CD4-positive, alpha-beta T cell (primary cell): Measurements from ENCODE around the gene NCAM2. TPM values are rescaled to one million over a fixed set of nuclear protein-coding genes. Genes with fewer than 3 reads are reported as not detected.
"Not testable (repeated sequence)": the region's sequence is repeated elsewhere in the genome, so short reads cannot be mapped to it uniquely, and the experiment has no call there.

Experiments
- ATAC-seq: fragments of 200-7000 bp; cut with Tn5 transposase; one replicate; pipeline ENCODE4 v1.10.0; 2022; ENCODE audit warnings: mild to moderate bottlenecking; ENCODE audit not compliant: poor library complexity
- CTCF ChIA-PET: fragments of 350-600 bp; sonication (Branson Sonifier 250); formaldehyde crosslinking; loops from one replicate; lab custom pipeline; 2021; ENCODE audit warnings: antibody characterized with exemption, inconsistent platforms; lab: Charles Lee
- POLR2A ChIA-PET: fragments of 350-600 bp; sonication (Branson Sonifier 250); formaldehyde crosslinking; loops from one replicate; lab custom pipeline; 2021; ENCODE audit warnings: antibody characterized with exemption, inconsistent platforms; lab: Charles Lee
- DNase-seq, 14 experiments: peaks; one replicate each; pipeline ENCODE4 v3.0.0-alpha.2; 2013 to 2020; ENCODE audit warnings: mixed read lengths in 2 of 14
- H3K27ac ChIP-seq, 2 donors: one replicate each; pipeline versions ENCODE4 v1.5.1 to v1.7.0; 2013; ENCODE audit warnings: low read length in 2 of 2, low read depth in 1 of 2, mild to moderate bottlenecking in 1 of 2
- H3K27me3 ChIP-seq, 2 experiments: 1 replicate in 1 of 2; 2 replicates in 1 of 2; pipeline versions ENCODE4 v1.6.1 to v1.7.0; 2013; ENCODE audit warnings: low read length in 2 of 2, control low read depth in 1 of 2, mild to moderate bottlenecking in 1 of 2, moderate library complexity in 1 of 2; ENCODE audit not compliant: insufficient read depth in 2 of 2, control insufficient read depth in 1 of 2
- H3K36me3 ChIP-seq: one replicate; pipeline ENCODE4 v1.6.1; 2013; ENCODE audit warnings: low read length, control low read depth; ENCODE audit not compliant: insufficient read depth
- H3K4me1 ChIP-seq: one replicate; pipeline ENCODE4 v1.6.1; 2013; ENCODE audit warnings: low read length, control low read depth; ENCODE audit not compliant: insufficient read depth
- H3K4me3 ChIP-seq: one replicate; pipeline ENCODE4 v1.5.1; 2013; ENCODE audit warnings: mild to moderate bottlenecking, low read length, moderate library complexity
- H3K9me3 ChIP-seq, 2 experiments: 1 replicate in 1 of 2; 2 replicates in 1 of 2; pipeline versions ENCODE4 v1.6.1 to v1.7.0; 2013; ENCODE audit warnings: low read length in 2 of 2, mild to moderate bottlenecking in 2 of 2, control low read depth in 1 of 2, moderate library complexity in 1 of 2; ENCODE audit not compliant: control insufficient read depth in 1 of 2, insufficient read depth in 1 of 2
- H3K27ac Mint-ChIP-seq: one replicate; pipeline ENCODE4 v1.8.0; 2020; ENCODE audit warnings: mixed read lengths
- H3K27me3 Mint-ChIP-seq: one replicate; pipeline ENCODE4 v1.8.0; 2021; ENCODE audit warnings: mixed read lengths
- H3K36me3 Mint-ChIP-seq: one replicate; pipeline ENCODE4 v1.8.0; 2021; ENCODE audit warnings: low read depth, mixed read lengths
- H3K4me1 Mint-ChIP-seq: one replicate; pipeline ENCODE4 v1.8.0; 2021; ENCODE audit warnings: low read depth, mixed read lengths
- H3K4me3 Mint-ChIP-seq: one replicate; pipeline ENCODE4 v1.8.0; 2020; ENCODE audit warnings: mild to moderate bottlenecking, mixed read lengths
- H3K9me3 Mint-ChIP-seq: one replicate; pipeline ENCODE4 v1.8.0; 2020; ENCODE audit warnings: mixed read lengths
- CTCF ChIP-seq: fragments of 200-600 bp; IDR thresholded peaks from one replicate; pipeline ENCODE4 v1.8.0; 2022; ENCODE audit warnings: antibody characterized with exemption, mild to moderate bottlenecking
- intact Hi-C, 2 experiments: fragments of 100-400 bp; cut with DNase I in 1 of 2; cut with micrococcal nuclease in 1 of 2; formaldehyde crosslinking; loops; one replicate each; pipeline versions ENCODE4 v1.15.1 to v1.9.0; 2023 to 2025; cut with DNase I, micrococcal nuclease
- total RNA-seq, 174 experiments: library from RNA in 2 of 174; stranded (reverse) in 2 of 174; gene quantifications; one replicate each; pipeline ENCODE4 v1.2.3 and lab custom pipeline; 2021 to 2026

NCAM2 gene
- total RNA-seq, 2 experiments from 2014 or later = not detected

DNA sequence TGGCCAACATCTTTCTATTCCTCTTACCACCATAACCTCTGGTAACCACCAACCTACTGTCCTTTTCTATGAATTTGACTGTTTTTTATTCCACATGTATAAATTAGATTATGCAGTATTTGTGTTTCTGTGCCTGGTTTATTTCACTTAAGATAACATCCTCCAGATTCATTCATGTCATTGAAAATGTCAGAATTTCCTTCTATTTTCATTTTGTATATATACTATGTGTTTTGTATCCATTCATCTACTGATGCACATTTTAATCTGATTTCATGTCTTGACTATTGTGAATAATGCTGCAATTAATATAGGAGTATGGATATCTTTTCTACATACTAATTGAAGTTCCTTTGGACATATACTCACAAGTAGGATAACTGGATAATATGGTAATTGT, 403.2 kb downstream of the NCAM2 start:
- no peak overlapping the region for H3K27ac ChIP-seq
- H3K4me3 ChIP-seq = no peak overlapping the region
- intact Hi-C loops = no loop called here
- ChIA-PET CTCF (no interaction called here), POLR2A (no interaction called here)
- TF ChIP-seq CTCF = no peak
- no peaks in the 10 kb centered on the region for H3K36me3 Mint-ChIP-seq
- DNase-seq (no peak), ATAC-seq (no peak)
- H3K27ac Mint-ChIP-seq = no peak overlapping the region
- H3K9me3 Mint-ChIP-seq = peaks cover 6% of the 10 kb centered on the region
- H3K4me3 Mint-ChIP-seq = no peak overlapping the region
- H3K4me1 Mint-ChIP-seq = no peaks in the 10 kb centered on the region
- H3K27me3 ChIP-seq = no peaks in the 10 kb centered on the region
- no peaks in the 10 kb centered on the region for H3K4me1 ChIP-seq
- no peaks in the 10 kb centered on the region for H3K36me3 ChIP-seq
- peaks cover 5 to 13% of the 10 kb centered on the region in 2 experiments for H3K9me3 ChIP-seq
- no peaks in the 10 kb centered on the region for H3K27me3 Mint-ChIP-seq

- POLR2A ChIA-PET, H3K27ac ChIP-seq, H3K4me3 Mint-ChIP-seq, H3K4me3 ChIP-seq, ATAC-seq, H3K9me3 ChIP-seq, H3K4me1 Mint-ChIP-seq, H3K36me3 Mint-ChIP-seq, H3K27me3 ChIP-seq, H3K27me3 Mint-ChIP-seq, H3K27ac Mint-ChIP-seq, H3K4me1 ChIP-seq, intact Hi-C loops, H3K36me3 ChIP-seq, H3K9me3 Mint-ChIP-seq, DNase-seq, CTCF ChIA-PET: not testable (repeated sequence)
Observed at GRCh38 chr21:21402187-21402586, 404.0 kb downstream of the NCAM2 start.

GRCh38 chr21:21404261-21404660, 406.1 kb downstream of the NCAM2 start:
- DNase-seq, H3K27ac ChIP-seq, H3K4me1 ChIP-seq, H3K4me3 Mint-ChIP-seq, H3K36me3 ChIP-seq, H3K27me3 ChIP-seq, ATAC-seq, H3K9me3 Mint-ChIP-seq, POLR2A ChIA-PET, CTCF ChIA-PET, H3K27ac Mint-ChIP-seq, H3K36me3 Mint-ChIP-seq, H3K9me3 ChIP-seq, intact Hi-C loops, H3K4me1 Mint-ChIP-seq, H3K27me3 Mint-ChIP-seq, H3K4me3 ChIP-seq: not testable (repeated sequence)

DNA sequence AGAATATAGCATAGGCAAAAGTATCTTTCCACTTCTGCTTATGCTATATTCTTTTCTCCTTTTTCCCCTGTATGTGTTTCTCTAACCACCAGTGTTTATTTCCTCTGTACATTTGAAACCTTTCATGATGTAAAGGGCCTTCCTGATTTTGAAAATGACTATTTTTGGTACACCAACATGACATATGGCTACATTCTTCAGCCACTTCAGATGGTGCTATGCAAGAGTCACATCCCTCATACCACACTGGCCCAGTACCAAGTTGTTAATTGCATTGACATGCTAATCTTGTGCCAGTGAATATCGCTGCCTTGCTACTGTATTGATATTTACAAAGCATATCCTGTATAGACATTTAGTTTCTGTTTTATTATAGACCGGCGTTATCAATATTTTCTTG, 408.7 kb downstream of the NCAM2 start:
- H3K9me3 Mint-ChIP-seq = peaks cover 8% of the 10 kb centered on the region
- intact Hi-C loops = no loop called here
- ChIA-PET POLR2A (no interaction called here), CTCF (no interaction called here)
- no peak overlapping the region for H3K4me3 Mint-ChIP-seq
- no peaks in the 10 kb centered on the region for H3K36me3 ChIP-seq
- no peak overlapping the region for H3K4me3 ChIP-seq
- DNase-seq (no peak), ATAC-seq (no peak)
- no peaks in the 10 kb centered on the region for H3K4me1 Mint-ChIP-seq
- no peak for TF ChIP-seq CTCF
- no peaks in the 10 kb centered on the region for H3K27me3 Mint-ChIP-seq
- H3K36me3 Mint-ChIP-seq = no peaks in the 10 kb centered on the region
- H3K4me1 ChIP-seq = no peaks in the 10 kb centered on the region
- H3K27ac Mint-ChIP-seq = no peak overlapping the region
- no peaks in the 10 kb centered on the region for H3K27me3 ChIP-seq
- no peak overlapping the region for H3K27ac ChIP-seq
- peaks cover 0 to 6% of the 10 kb centered on the region in 2 experiments for H3K9me3 ChIP-seq
